ENCODE data around the gene CARM1.
"Not testable (repeated sequence)": the region's sequence is repeated elsewhere in the genome, so short reads cannot be mapped to it uniquely, and the experiment has no call there.

Gene CARM1

GRCh38 chr19:10846500-10847202, 24.7 kb upstream of the CARM1 start:
- DNase-seq (ENCODE audit: low read depth in 1 of 2, low spot score in 1 of 2), result no peak

DNA sequence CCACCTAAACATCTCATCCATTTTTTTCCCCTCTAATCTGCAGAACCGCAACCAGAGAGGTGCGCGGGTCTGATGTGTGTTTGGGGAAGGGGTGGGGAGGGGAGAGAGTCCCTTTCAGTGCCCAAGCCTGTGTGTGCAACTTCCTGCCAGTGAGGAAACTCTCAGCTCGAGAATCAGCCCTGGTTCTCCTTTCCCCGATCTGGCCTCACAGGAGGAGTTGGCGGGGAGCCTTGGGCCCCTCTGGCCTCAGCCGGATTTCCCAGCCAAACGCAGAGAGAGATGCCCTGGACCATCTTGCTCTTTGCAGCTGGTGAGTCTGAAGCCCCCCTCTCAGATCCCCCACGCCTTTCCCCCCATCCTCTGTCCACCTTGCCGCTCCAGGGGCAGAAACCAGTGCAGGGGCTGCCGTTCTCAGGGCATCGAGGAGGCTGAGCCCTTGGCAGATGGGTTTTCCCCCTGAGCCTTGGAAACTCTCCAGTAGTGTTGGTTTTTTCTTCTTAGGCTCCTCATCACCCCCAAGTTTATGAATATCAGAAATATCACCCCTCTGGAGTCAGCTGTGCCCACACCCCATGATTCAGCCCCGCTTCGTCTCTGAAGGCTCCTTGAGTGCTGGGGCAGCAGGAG, 23.0 kb upstream of the CARM1 start, which contains the start of gene C19orf38:
TSS of gene C19orf38 (plus strand) at position 186 of the 627 bp plus-strand sequence. CDS start at position 280, 94 bp downstream.
- DNase-seq (ENCODE audit: low read depth in 1 of 2, low spot score in 1 of 2), result no peak

- no peak for DNase-seq (ENCODE audit: low read depth in 1 of 2, low spot score in 1 of 2)
Measured at GRCh38 chr19:10850631-10851030, 20.7 kb upstream of the CARM1 start.

GRCh38 chr19:10852098-10852800, 19.1 kb upstream of the CARM1 start:
- DNase-seq (ENCODE audit: low read depth in 1 of 2, low spot score in 1 of 2), result no peak

DNA sequence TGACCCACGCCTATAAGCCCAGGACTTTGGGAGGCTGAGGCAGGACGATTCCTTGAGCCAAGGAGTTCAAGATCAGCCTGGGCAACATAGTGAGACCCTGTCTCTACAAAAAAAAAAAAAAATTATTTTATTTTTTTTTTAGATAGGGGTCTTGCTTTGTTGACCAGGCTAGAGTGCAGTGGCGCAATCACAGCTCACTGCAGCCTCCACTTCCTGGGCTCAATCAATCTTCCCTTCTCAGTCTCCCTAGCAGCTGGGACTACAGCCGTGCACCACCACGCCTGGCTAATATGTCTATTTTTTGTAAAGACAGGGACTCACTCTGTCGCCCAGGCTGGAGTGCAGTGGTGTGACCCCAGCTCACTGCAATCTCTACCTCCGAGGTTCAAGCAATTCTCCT, 18.4 kb upstream of the CARM1 start:
- no peak for DNase-seq (ENCODE audit: low read depth in 1 of 2, low spot score in 1 of 2)

DNA sequence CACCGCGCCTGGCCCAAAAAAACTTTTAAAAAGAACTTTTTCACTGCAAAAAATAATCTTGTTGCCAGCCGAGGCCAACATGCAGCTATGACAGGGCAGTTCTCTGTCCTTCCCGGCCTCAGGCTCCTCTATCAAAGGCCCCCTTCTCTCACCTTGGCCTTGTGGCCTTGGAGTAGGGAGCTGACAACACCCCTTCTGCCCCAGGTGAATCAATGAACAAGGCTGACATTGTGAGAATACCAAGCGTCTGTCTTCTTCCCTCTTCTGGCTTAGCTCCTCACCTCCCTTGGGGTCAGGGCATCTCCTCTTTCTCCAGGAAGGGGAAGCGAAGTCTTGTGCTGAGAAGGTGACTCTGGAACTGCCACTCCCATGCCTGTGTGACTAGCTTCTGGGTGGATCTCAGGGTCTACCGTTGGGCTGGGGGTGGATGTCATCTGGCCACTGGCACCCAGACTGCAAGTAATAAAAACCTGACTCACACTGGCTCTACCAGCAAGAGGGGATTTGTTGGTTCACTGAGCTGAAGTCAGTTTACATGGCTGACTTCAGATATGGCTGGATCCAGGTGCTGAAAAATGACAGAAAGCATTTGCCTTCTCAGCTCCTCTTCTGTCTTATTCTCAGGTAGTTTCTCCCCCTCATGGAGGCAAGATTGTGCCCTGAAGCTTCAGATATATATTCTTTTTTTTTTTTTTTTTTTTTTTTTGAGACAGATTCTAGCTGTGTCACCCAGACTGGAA, 16.8 kb upstream of the CARM1 start:
- DNase-seq (ENCODE audit: low read depth in 1 of 2, low spot score in 1 of 2), result no peak

DNA sequence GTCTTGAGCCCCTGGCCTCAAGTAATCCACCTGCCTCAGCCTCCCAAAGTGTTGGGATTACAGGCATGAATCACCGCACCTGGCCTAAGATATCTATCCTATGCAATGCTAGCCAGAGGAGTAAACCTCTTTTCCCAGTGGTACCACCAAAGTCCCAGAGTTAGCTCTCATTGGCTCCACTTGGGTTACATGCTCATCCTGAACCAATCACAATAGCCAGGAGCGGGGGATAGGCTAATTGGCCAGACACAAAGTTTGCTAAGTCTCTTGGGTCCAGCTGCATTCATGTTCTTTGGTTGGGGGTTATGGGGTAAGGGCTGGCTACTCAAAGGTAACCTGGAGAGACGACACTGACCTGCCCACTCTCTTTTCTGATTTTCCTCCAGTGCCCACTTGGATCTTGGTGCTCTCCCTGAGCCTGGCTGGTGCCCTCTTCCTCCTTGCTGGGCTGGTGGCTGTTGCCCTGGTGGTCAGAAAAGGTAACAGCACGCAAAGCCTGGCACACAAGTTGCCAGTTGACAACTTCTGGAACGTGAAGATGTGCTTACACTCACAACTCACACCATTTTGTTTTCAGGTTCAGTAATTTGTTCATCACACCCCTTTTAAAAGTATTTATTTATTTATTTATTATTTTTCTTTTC, 15.4 kb upstream of the CARM1 start:
- no peak for DNase-seq (ENCODE audit: low read depth in 1 of 2, low spot score in 1 of 2)

DNA sequence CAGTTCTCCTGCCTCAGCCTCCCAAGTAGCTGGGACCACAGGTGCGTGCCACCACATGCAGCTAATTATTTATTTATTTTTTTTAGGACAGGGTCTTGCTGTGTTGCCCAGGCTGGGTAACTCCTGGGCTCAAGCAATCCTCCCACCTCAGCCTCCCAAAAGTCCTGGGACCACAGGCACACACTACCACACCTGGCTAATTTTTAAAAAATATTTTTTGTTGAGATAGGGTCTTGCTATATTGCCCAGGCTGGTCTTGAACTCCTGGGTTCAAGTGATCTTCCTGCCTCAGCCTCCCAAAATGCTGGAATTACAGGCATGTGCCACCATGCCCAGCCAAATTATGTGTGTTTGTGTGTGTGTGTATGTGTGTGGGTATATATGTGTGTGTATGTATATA, 14.5 kb upstream of the CARM1 start:
- not testable (repeated sequence) for DNase-seq (ENCODE audit: low read depth in 1 of 2, low spot score in 1 of 2)

DNA sequence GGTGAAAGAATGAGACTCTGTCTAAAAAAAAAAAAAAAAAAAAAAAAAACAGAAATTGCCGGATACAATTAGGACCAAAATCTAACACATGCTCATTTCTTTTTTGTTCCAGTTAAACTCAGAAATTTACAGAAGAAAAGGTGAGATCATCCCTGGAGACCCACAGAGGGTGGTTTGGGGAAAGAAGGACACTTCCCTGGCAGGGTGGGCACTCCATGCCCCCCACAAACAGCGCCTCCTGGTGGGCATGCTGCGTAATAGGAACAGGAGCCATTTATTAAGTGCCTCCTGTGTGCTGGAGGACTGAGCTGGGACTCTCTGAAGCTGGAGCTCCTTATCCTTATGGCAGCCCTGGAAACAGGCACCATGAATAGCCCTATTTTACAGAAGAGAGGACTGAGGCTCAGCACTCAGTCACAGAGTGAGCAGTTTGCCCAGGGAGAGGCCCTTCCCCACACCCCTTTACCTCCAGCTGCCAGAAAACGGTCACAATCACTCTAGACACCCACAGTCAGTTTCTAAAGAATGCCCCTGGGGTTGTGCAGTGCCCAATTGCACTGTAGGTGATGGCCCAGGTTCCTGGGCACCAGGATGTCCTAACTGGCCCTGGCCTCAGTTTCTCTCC, 13.0 kb upstream of the CARM1 start:
- no peak for DNase-seq (ENCODE audit: low read depth in 1 of 2, low spot score in 1 of 2)

DNA sequence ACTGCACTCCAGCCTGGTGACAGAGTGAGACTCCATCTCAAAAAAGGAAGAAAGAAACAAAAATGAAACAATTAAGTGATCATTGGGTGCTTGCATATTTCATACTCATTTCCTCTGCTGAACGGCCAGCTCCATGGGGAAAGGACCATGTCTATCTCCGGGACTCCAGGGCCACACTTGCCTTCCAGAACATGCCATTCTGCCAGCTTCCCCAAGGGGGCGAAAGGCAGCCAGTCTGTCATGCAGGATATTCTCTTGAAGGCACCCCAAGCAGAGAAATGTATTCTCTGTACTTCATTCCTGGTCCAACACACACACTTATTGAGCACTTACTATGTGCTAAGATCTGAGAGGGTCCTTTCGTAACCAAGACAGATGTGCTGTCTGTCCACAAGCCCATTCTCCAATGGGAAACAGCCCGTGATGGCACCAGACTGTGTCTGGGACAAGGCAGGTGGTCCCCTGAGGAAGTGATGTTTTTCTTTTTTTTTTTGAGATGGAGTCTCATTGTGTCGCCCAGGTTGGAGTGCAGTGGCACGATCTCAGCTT, 10.2 kb upstream of the CARM1 start:
- DNase-seq (ENCODE audit: low read depth in 1 of 2, low spot score in 1 of 2), result no peak

GRCh38 chr19:10862561-10863106, 8.7 kb upstream of the CARM1 start:
- no peak for DNase-seq (ENCODE audit: low read depth in 1 of 2, low spot score in 1 of 2)

DNA sequence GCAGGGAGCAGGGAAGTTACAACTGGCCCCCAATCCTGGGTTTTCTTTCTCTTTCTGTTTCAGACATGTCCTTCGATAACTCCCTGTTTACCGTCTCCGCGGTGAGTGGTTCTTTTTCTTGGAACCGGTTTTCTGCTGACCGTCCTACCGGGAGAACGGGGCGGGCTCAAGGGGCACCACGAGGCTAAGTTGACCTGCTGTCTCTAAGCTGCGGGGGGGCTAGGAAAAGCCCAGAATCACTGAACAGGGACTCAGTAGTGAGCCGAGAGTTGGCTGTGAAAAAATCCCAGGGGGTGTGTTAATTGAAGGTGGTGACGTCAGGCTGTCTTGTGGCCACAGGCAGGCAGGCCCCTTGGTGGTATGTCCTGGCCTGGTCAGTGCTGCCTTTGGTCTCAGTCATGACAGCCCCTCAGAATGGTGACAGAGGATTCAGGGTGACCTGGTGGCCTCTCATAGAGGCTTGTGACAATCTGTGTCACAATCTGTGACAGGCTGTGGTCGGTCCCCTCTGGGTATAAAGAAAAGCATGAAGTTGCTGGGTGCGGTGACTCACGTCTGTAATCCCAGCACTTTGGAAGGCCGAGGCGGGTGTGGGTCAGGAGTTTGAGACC, 8.1 kb upstream of the CARM1 start:
- no peak for DNase-seq (ENCODE audit: low read depth in 1 of 2, low spot score in 1 of 2)

DNA sequence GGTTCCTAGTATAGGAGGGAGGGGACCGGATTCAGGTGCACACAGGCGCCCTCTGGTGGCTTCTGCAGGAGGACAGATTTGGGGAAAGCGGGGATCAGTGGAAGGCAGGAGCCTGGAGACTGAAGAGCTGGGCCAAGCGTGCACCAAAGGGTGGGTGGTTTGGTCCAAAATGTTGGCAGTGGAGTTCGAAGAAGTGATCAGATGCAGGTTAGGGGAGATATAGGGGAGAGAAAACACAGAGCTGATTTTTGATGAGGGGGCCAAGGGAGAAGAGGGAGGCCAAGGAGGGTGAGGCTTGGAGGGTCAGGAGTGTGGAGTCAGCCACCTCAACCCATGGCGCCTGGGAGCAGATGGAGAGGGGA, 6.8 kb upstream of the CARM1 start:
- peak; percentile 63 to 67 for DNase-seq (ENCODE audit: low read depth in 1 of 2, low spot score in 1 of 2)

- no peak for DNase-seq (ENCODE audit: low read depth in 1 of 2, low spot score in 1 of 2)
Measured at GRCh38 chr19:10866495-10866894, 4.9 kb upstream of the CARM1 start.

DNA sequence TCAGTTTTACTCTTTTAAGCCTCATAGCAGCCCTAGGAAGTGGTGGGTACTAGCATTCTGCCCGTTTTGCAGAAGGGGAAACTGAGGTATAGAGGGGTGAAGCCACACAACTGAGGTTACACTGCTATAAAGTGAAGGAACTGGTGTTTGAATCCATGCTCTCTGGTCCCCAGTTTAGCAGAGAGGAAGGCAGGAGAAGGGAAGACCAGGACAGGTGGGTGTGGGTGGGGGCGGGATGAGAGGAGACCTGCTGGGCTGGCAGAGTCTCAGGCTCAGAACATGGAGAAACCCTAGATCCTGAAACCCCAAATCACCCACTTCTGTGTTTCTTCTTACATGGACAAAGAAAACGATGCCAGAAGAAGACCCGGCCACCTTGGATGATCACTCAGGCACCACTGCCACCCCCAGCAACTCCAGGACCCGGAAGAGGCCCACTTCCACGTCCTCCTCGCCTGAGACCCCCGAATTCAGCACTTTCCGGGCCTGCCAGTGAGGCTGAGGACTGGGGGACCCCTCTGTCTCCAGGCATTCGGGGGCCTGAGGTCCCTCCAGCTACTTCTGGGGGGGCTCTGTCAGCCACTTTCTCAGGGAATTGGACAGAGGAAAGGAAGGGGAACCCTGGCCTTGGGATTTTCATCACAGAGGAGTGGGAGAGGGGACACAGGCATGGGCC, 2.3 kb upstream of the CARM1 start:
- DNase-seq (ENCODE audit: low read depth in 1 of 2, low spot score in 1 of 2), result no peak

- not testable (repeated sequence) for DNase-seq (ENCODE audit: low read depth in 1 of 2, low spot score in 1 of 2)
Measured at GRCh38 chr19:10869872-10870311, 1.5 kb upstream of the CARM1 start.

DNA sequence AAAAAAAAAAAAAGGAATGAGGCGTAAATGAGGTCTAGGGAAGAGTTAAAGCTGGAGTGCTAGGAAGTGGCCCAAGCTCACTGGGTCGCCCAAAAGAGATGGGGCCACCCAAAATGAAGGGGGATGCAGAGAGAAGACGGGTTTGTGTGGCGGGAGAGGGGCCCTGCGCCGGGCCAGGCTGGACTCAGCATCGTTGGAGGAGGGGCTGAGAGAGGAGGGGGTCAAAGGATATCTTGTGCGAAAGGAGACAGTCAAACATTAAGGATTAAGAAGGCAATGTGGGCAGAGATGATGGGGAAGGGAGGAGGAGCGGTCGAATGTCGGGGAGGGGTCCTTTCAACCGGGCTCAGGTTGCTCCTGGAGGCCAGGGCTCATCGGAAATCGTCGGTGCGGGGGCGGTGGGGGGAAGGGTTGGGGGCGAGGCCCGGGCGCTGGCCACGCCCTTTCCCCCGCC, 825 bp upstream of the CARM1 start:
- DNase-seq (ENCODE audit: low read depth in 1 of 2, low spot score in 1 of 2), result no peak

GRCh38 chr19:10871711-10872545, 575 bp downstream of the CARM1 start:
- DNase-seq (ENCODE audit: low read depth in 1 of 2, low spot score in 1 of 2), result peak in 1 of 2 donors; percentile 22
